ENCODE measurements around the gene RNF180.

Gene RNF180

DNA sequence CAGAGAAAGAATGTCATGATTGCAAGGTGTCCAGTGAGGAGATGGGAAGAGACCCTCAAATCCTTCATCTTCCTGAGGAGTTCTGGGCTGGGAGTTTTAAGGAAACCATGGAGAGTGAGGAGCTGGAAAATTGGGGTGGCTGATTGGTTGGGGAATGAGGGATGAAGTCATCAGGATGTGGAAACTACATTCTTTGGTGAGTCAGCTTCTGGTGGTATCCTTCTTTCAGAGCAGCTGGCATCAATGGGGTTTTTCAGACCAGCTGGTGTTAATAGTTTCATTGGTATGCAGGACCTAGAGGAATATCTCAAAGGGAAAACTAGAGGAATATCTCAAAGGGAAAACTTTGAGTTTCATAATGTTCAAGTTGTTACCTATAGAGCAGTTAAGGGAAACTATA is 45.2 kb downstream of the RNF180 start:
- no peak overlapping the region for H2AFZ ChIP-seq (ENCODE audit: low read depth)
- no peaks in the 10 kb centered on the region for H3K27me3 ChIP-seq (ENCODE audit: insufficient read depth, low read depth)
- TF ChIP-seq, protein P1, sequence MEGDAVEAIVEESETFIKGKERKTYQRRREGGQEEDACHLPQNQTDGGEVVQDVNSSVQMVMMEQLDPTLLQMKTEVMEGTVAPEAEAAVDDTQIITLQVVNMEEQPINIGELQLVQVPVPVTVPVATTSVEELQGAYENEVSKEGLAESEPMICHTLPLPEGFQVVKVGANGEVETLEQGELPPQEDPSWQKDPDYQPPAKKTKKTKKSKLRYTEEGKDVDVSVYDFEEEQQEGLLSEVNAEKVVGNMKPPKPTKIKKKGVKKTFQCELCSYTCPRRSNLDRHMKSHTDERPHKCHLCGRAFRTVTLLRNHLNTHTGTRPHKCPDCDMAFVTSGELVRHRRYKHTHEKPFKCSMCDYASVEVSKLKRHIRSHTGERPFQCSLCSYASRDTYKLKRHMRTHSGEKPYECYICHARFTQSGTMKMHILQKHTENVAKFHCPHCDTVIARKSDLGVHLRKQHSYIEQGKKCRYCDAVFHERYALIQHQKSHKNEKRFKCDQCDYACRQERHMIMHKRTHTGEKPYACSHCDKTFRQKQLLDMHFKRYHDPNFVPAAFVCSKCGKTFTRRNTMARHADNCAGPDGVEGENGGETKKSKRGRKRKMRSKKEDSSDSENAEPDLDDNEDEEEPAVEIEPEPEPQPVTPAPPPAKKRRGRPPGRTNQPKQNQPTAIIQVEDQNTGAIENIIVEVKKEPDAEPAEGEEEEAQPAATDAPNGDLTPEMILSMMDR (conservative IDR thresholded peaks at IDR 0.05; ENCODE audit: low read depth, low read length), result no peak
- no peak overlapping the region for H3K4me3 ChIP-seq (IDR thresholded peaks at IDR 0.05; ENCODE audit: insufficient read depth, low read depth, low read length)
- no peaks in the 10 kb centered on the region for H4K20me1 ChIP-seq (ENCODE audit: insufficient read depth)
- H3K36me3 ChIP-seq (ENCODE audit: insufficient read depth), result no peaks in the 10 kb centered on the region
- no peak overlapping the region for H3K9ac ChIP-seq
- peaks cover 21% of the 10 kb centered on the region for H3K4me1 ChIP-seq (ENCODE audit: low read depth, poor library complexity, severe bottlenecking)
- H3K79me2 ChIP-seq (ENCODE audit: insufficient read depth, low read depth), result no peaks in the 10 kb centered on the region
- H3K4me2 ChIP-seq, result no peak overlapping the region
- no peak overlapping the region for H3K27ac ChIP-seq

DNA sequence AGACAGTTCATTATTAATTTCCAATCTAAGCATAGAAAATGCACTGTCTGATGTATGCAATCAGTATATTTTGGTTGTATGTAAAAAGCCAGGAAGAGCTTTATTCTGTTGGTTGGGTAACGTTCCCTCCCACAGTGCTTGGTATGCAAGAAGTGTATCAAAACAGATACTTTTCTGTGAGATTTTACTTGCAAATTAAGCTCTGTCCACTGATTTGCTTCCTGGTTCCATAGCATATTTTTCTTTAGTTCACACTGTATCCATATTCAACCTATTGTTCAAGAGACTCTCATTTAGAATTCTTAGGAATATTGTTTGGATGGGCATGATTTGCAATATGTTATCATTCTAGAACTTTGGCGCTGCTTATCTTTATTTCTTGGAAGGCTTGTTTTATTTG is 47.4 kb downstream of the RNF180 start:
- H3K79me2 ChIP-seq (ENCODE audit: insufficient read depth, low read depth), result no peaks in the 10 kb centered on the region
- H3K9ac ChIP-seq, result no peak overlapping the region
- no peak overlapping the region for H3K4me2 ChIP-seq
- H3K4me1 ChIP-seq (ENCODE audit: low read depth, poor library complexity, severe bottlenecking), result peaks cover 5% of the 10 kb centered on the region
- no peaks in the 10 kb centered on the region for H3K27me3 ChIP-seq (ENCODE audit: insufficient read depth, low read depth)
- no peak overlapping the region for H3K27ac ChIP-seq
- TF ChIP-seq, protein P1 (conservative IDR thresholded peaks at IDR 0.05; ENCODE audit: low read depth, low read length), result no peak
- no peaks in the 10 kb centered on the region for H3K36me3 ChIP-seq (ENCODE audit: insufficient read depth)
- H3K4me3 ChIP-seq (IDR thresholded peaks at IDR 0.05; ENCODE audit: insufficient read depth, low read depth, low read length), result no peak overlapping the region
- no peak overlapping the region for H2AFZ ChIP-seq (ENCODE audit: low read depth)
- H4K20me1 ChIP-seq (ENCODE audit: insufficient read depth), result no peaks in the 10 kb centered on the region

DNA sequence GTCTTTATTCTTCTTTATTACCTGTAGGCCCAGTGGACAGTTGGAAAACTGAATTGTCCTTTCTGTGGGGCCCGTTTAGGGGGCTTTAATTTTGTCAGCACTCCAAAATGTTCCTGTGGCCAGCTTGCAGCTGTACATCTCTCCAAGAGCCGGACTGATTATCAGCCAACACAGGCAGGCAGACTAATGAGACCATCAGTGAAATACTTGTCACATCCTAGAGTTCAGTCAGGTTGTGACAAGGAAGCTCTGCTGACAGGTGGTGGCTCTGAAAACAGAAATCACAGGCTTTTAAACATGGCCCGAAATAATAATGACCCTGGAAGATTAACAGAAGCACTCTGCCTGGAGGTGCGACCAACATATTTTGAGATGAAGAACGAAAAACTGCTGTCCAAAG is 47.9 kb downstream of the RNF180 start:
- Histone ChIP-seq H3K27ac (no peak overlapping the region), H3K79me2 (ENCODE audit: insufficient read depth, low read depth) (no peaks in the 10 kb centered on the region), H3K9ac (no peak overlapping the region), H3K4me2 (no peak overlapping the region), H2AFZ (ENCODE audit: low read depth) (no peak overlapping the region), H3K4me1 (ENCODE audit: low read depth, poor library complexity, severe bottlenecking) (peaks cover under 1% of the 10 kb centered on the region), H3K27me3 (ENCODE audit: insufficient read depth, low read depth) (no peaks in the 10 kb centered on the region), H3K4me3 (IDR thresholded peaks at IDR 0.05; ENCODE audit: insufficient read depth, low read depth, low read length) (no peak overlapping the region), H4K20me1 (ENCODE audit: insufficient read depth) (no peaks in the 10 kb centered on the region), H3K36me3 (ENCODE audit: insufficient read depth) (no peaks in the 10 kb centered on the region)
- TF ChIP-seq, protein P1 (conservative IDR thresholded peaks at IDR 0.05; ENCODE audit: low read depth, low read length), result no peak

DNA sequence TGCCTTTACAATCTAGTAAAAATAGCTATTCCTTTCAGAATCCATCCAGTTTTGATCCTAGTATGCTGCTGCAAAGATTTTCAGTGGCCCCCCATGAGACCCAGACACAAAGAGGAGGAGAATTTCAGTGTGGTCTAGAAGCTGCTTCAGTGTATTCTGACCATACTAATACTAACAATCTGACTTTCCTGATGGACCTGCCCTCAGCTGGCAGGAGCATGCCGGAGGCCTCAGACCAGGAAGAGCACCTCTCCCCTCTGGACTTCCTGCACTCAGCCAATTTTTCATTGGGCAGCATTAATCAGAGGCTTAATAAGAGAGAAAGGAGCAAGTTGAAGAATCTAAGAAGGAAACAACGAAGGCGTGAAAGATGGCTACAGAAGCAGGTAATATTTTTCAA is 48.5 kb downstream of the RNF180 start:
- Histone ChIP-seq H3K4me3 (IDR thresholded peaks at IDR 0.05; ENCODE audit: insufficient read depth, low read depth, low read length) (no peak overlapping the region), H3K27me3 (ENCODE audit: insufficient read depth, low read depth) (no peaks in the 10 kb centered on the region), H4K20me1 (ENCODE audit: insufficient read depth) (no peaks in the 10 kb centered on the region), H2AFZ (ENCODE audit: low read depth) (no peak overlapping the region), H3K4me1 (ENCODE audit: low read depth, poor library complexity, severe bottlenecking) (no peaks in the 10 kb centered on the region), H3K36me3 (ENCODE audit: insufficient read depth) (no peaks in the 10 kb centered on the region), H3K9ac (no peak overlapping the region), H3K4me2 (no peak overlapping the region), H3K79me2 (ENCODE audit: insufficient read depth, low read depth) (no peaks in the 10 kb centered on the region), H3K27ac (no peak overlapping the region)
- TF ChIP-seq, protein P1 (conservative IDR thresholded peaks at IDR 0.05; ENCODE audit: low read depth, low read length), result no peak

All from KMS-11 (cell line).